ENCODE measurements around the gene NFKB2. TPM values are rescaled to one million over a fixed set of nuclear protein-coding genes. Genes with fewer than 3 reads are reported as not detected.

The NFKB2 gene
- total RNA-seq, 2 donors from 2014 or later, result 7.3 to 15.6 TPM

DNA sequence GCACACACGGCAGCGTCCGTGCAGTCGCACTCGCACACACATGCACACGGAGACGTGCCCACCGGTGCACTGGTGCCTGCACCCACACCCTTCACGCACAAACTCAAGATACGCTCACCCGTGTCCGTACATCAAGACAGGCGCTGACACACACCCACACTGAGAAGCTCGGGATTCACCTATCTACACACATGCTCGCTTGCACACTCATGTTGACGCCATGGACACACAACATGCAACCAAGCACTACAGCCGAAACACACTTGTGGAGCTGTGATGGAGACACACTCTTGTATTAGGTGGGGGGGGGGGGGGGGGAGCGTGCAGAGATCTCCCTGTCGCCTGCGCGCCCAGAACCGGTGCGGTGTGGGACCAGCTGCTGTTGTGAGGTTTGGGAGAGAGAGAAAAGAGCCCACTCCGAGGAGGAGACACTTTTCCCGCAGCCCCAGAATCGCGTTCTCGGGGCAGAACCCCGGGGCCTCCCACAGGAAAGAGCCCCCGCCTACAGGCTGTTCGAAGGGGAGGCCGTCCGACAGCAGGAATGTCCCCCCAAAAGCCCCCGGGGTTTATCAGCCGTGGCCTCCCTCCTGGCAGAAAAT is 605 bp upstream of the NFKB2 start:
- no peak for TF ChIP-seq CTCF (IDR thresholded peaks at IDR 0.05)
- H3K27me3 ChIP-seq, result no peaks in the 10 kb centered on the region
- H3K4me3 ChIP-seq, result peak overlapping the region; percentile 61 to 62
- peak overlapping the region; percentile 94 to 95 for H3K27ac ChIP-seq
- no peaks in the 10 kb centered on the region for H3K9me3 ChIP-seq
- peaks cover 0 to 42% of the 10 kb centered on the region in 2 donors for H3K4me1 ChIP-seq
- no peak for DNase-seq (ENCODE audit: low spot score)
- no peaks in the 10 kb centered on the region for H3K36me3 ChIP-seq

GRCh38 chr10:102396317-102396650 is 779 bp downstream of the NFKB2 start:
- H3K36me3 ChIP-seq, result peaks cover 3% of the 10 kb centered on the region
- TF ChIP-seq CTCF (IDR thresholded peaks at IDR 0.05), result no peak
- H3K4me3 ChIP-seq, result peak overlapping the region; percentile 61 to 62
- H3K27me3 ChIP-seq, result no peaks in the 10 kb centered on the region
- DNase-seq (ENCODE audit: low spot score), result no peak
- H3K27ac ChIP-seq, result peak overlapping the region; percentile 94 to 95
- no peaks in the 10 kb centered on the region for H3K9me3 ChIP-seq
- H3K4me1 ChIP-seq, result peaks cover 0 to 45% of the 10 kb centered on the region in 2 donors

DNA sequence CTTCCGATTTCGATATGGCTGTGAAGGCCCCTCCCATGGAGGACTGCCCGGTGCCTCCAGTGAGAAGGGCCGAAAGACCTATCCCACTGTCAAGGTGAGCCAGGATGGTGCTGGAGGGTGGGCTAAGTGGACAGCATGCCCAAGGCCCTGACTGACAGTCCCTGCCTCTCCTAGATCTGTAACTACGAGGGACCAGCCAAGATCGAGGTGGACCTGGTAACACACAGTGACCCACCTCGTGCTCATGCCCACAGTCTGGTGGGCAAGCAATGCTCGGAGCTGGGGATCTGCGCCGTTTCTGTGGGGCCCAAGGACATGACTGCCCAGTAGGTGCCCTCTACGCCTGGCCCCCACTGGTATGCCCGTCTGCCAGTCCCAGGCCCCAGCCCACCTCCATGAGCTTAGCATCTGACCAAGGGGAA is 1.2 kb downstream of the NFKB2 start:
- H3K4me3 ChIP-seq, result peak overlapping the region in 1 of 2 donors; percentile 61

GRCh38 chr10:102397222-102398171 is 2.0 kb downstream of the NFKB2 start:
- Histone ChIP-seq H3K4me3 (no peak overlapping the region), H3K27me3 (no peaks in the 10 kb centered on the region), H3K4me1 (peaks cover 0 to 45% of the 10 kb centered on the region in 2 donors), H3K9me3 (no peaks in the 10 kb centered on the region), H3K27ac (no peak overlapping the region), H3K36me3 (peaks cover 14% of the 10 kb centered on the region)
- no peak for DNase-seq (ENCODE audit: low spot score)
- TF ChIP-seq CTCF (IDR thresholded peaks at IDR 0.05), result no peak

More for the DNA sequence above, 1.2 kb downstream of the NFKB2 start:
- H3K27ac ChIP-seq, result peak overlapping the region; percentile 94 to 95
- no peaks in the 10 kb centered on the region for H3K9me3 ChIP-seq
- no peaks in the 10 kb centered on the region for H3K27me3 ChIP-seq
- H3K36me3 ChIP-seq, result peaks cover 8% of the 10 kb centered on the region
- H3K4me1 ChIP-seq, result peaks cover 0 to 45% of the 10 kb centered on the region in 2 donors
- no peak for DNase-seq (ENCODE audit: low spot score)
- TF ChIP-seq CTCF (IDR thresholded peaks at IDR 0.05), result no peak

DNA sequence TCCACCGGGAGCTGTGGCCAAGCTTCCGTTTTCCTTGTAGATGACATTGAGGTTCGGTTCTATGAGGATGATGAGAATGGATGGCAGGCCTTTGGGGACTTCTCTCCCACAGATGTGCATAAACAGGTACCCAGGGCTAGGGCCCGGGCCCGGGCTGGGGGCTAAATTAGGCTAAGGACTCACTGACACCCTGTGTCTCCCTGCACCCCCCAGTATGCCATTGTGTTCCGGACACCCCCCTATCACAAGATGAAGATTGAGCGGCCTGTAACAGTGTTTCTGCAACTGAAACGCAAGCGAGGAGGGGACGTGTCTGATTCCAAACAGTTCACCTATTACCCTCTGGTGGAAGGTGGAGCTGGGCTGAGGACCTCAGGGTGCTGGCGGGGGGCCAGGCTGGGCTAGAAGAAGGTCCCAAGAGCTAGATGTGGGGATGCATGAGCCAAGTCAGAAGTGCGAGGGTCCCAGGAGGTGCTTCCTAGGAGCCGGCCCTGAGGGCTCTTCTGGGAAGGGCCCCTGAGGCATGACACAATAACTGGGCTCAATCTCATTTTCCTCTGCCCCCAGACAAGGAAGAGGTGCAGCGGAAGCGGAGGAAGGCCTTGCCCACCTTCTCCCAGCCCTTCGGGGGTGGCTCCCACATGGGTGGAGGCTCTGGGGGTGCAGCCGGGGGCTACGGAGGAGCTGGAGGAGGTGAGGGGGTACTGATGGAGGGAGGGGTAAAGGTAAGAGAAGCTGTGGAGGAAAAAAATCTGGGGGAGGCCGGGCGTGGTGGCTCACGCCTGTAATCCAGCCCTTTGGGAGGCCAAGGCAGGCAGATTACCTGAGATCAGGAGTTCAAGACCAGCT is 2.9 kb downstream of the NFKB2 start:
- H3K36me3 ChIP-seq, result peaks cover 14% of the 10 kb centered on the region
- H3K4me3 ChIP-seq, result peak overlapping the region in 1 of 2 donors; percentile 65
- H3K4me1 ChIP-seq, result peaks cover 0 to 43% of the 10 kb centered on the region in 2 donors
- no peaks in the 10 kb centered on the region for H3K27me3 ChIP-seq
- TF ChIP-seq CTCF (IDR thresholded peaks at IDR 0.05), result no peak
- H3K9me3 ChIP-seq, result no peaks in the 10 kb centered on the region
- DNase-seq (ENCODE audit: low spot score), result no peak
- peak overlapping the region; percentile 92 to 93 for H3K27ac ChIP-seq
